ENCODE results near the gene STX4. TPM values are rescaled to one million over a fixed set of nuclear protein-coding genes. Genes with fewer than 3 reads are reported as not detected.

The STX4 gene
- polyA plus RNA-seq, 1 experiment: 43.7 TPM

DNA sequence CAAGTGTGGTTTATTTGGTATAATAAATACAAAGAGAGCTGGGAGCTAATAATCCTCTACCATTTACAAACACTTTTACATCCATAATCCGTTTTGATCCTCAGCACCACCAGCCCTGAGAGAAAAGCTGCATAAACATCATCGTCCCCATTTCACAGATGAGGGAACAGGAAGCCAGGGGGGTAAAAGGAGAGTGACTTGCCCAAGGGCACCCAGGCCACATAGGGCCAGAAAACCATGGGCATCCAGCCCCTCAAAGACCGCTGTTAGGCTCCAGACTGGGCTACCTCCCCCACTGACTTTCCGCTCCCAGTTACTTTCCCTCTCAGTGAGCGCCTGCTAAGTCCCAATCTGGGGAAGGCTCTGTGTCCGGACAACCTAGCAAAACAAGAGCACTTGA lies 29.6 kb upstream of the STX4 start:
- Histone ChIP-seq H3K27me3 (ENCODE audit: control insufficient read depth, insufficient read depth, low read length) (no peaks in the 10 kb centered on the region), H3K4me3 (ENCODE audit: low read depth, low read length) (no peak overlapping the region), H3K9me3 (ENCODE audit: control insufficient read depth, insufficient read depth, low read length) (peaks cover 2% of the 10 kb centered on the region; the same call in 1 of the 2 replicates), H3K27ac (ENCODE audit: low read depth, low read length) (no peak overlapping the region)
- CTCF ChIA-PET: interaction anchor here (1.2 kb wide), 1 partner anchor 19 kb away, joined by 4 read pairs; the partner anchor contains the start of gene HSD3B7
- POLR2A ChIA-PET: no interaction called here
- no peak for DNase-seq (ENCODE audit: low read depth, low spot score)
- TF ChIP-seq, protein P1, sequence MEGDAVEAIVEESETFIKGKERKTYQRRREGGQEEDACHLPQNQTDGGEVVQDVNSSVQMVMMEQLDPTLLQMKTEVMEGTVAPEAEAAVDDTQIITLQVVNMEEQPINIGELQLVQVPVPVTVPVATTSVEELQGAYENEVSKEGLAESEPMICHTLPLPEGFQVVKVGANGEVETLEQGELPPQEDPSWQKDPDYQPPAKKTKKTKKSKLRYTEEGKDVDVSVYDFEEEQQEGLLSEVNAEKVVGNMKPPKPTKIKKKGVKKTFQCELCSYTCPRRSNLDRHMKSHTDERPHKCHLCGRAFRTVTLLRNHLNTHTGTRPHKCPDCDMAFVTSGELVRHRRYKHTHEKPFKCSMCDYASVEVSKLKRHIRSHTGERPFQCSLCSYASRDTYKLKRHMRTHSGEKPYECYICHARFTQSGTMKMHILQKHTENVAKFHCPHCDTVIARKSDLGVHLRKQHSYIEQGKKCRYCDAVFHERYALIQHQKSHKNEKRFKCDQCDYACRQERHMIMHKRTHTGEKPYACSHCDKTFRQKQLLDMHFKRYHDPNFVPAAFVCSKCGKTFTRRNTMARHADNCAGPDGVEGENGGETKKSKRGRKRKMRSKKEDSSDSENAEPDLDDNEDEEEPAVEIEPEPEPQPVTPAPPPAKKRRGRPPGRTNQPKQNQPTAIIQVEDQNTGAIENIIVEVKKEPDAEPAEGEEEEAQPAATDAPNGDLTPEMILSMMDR (IDR thresholded peaks at IDR 0.05; ENCODE audit: low read depth, low read length): no peak

DNA sequence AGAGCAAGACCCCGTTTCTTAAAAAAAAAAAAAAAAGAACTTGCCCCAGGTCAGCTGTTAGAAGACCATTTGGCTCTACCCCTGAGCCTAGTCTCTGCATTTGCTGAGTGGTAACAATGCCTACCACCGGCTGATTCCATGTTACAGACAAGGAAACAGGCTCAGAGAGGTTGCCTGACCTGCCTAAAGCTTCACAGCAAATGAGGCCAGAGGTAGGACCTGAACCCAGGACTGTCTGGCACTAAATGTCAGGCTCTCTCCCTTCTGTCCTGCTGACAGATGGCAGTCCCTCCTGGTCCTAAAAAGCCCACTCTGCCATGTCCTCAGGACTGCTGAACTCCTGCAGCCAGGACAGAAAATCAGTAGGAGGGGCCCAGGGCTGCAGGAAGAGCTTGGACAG lies 28.7 kb upstream of the STX4 start:
- ChIA-PET POLR2A (no interaction called here), CTCF (interaction anchor here (1.2 kb wide), 1 partner anchor 20 kb away, joined by 4 read pairs; the partner anchor contains the start of gene HSD3B7)
- TF ChIP-seq, protein P1 (IDR thresholded peaks at IDR 0.05; ENCODE audit: low read depth, low read length): no peak
- Histone ChIP-seq H3K9me3 (ENCODE audit: control insufficient read depth, insufficient read depth, low read length) (peaks cover 2% of the 10 kb centered on the region; the same call in 1 of the 2 replicates), H3K4me3 (ENCODE audit: low read depth, low read length) (no peak overlapping the region), H3K27ac (ENCODE audit: low read depth, low read length) (no peak overlapping the region), H3K27me3 (ENCODE audit: control insufficient read depth, insufficient read depth, low read length) (no peaks in the 10 kb centered on the region)
- no peak for DNase-seq (ENCODE audit: low read depth, low spot score)

DNA sequence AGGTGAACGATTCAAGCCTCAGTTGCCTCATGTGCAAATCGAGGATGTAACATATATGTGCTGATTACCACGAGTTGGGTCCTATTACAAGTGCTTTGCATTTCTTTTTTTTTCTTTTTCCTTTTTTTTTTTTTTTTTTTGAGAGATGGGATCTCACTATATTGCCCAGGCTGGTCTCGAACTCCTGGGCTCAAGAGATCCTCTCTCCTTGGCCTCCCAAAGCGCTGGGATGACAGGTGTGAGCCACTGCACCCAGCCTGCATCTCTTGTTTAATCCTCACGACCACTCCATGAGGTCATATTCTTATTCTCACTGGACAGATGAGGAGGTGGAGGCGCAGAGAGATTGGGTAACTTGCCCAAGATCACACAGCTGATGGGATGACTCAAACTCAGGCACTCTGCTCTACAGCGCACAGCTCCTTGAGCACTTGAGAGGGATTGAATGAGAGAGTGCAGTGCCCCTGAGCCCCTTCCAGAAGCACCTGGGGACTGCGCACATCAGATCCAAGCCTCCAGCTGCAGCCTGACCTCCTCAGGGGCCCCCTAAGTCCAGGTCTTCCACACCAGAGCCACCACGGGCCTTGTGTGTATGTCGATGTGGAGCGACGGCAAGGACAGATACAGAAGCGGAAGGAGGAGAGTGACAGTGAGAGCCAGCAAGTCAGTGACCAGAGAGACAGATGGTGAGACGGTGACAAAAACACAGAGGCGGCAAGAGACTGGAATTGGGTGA lies 27.8 kb upstream of the STX4 start:
- no peak overlapping the region for H3K4me3 ChIP-seq (ENCODE audit: low read depth, low read length)
- DNase-seq (ENCODE audit: low read depth, low spot score): no peak
- peak overlapping the region; percentile 39 for H3K27ac ChIP-seq (ENCODE audit: low read depth, low read length)
- H3K27me3 ChIP-seq (ENCODE audit: control insufficient read depth, insufficient read depth, low read length): no peaks in the 10 kb centered on the region
- peaks cover 2% of the 10 kb centered on the region; the same call in 1 of the 2 replicates for H3K9me3 ChIP-seq (ENCODE audit: control insufficient read depth, insufficient read depth, low read length)
- CTCF ChIA-PET: no interaction called here
- TF ChIP-seq, protein P1 (IDR thresholded peaks at IDR 0.05; ENCODE audit: low read depth, low read length): no peak
- POLR2A ChIA-PET: no interaction called here

DNA sequence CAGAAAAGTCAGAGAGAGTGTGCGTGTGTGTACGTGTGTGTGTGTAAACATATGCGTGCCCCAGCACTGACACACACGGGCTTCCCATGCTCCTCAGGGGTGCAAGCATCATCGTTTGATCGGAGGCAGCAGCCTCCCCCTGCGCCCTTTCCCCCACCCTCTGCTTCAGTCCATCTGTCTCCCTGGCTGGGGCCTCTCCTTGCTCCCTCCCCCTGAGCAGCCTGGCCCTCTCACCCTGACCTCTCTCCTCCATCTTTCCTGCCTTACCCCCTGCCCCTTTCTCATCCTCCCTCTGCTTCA lies 27.3 kb upstream of the STX4 start:
- peak overlapping the region; percentile 39 for H3K27ac ChIP-seq (ENCODE audit: low read depth, low read length)
- POLR2A ChIA-PET: interaction anchor here (0.9 kb wide), 1 partner anchor 174 kb away, joined by 3 read pairs; the partner anchor contains the start of gene FUS

DNA sequence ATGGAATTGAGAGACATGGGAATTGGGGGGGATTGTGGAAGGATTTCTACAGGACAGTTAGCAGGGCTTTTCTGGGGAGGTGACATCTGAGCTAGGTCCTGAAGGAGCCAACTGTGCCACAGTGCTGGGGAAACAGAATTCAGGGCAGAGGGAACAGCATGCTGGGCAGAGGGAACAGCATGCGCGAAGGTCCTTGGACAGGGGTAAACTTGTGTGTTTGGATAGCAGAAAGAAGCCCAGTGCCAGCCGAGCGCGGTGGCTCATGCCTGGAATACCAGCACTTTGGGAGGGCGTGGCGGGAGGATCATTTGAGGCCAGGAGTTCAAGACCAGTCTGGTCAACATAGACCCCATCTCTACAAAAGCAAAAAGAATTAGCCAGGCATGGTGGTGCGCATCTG lies 26.8 kb upstream of the STX4 start:
- POLR2A ChIA-PET: interaction anchor here (0.9 kb wide), 1 partner anchor 173 kb away, joined by 3 read pairs; the partner anchor contains the start of gene FUS

More for the DNA sequence above, 27.3 kb upstream of the STX4 start:
- Histone ChIP-seq H3K9me3 (ENCODE audit: control insufficient read depth, insufficient read depth, low read length) (peaks cover 2% of the 10 kb centered on the region; the same call in 1 of the 2 replicates), H3K4me3 (ENCODE audit: low read depth, low read length) (no peak overlapping the region), H3K27me3 (ENCODE audit: control insufficient read depth, insufficient read depth, low read length) (no peaks in the 10 kb centered on the region)
- TF ChIP-seq, protein P1 (IDR thresholded peaks at IDR 0.05; ENCODE audit: low read depth, low read length): no peak
- CTCF ChIA-PET: no interaction called here
- no peak for DNase-seq (ENCODE audit: low read depth, low spot score)

More for the DNA sequence above, 26.8 kb upstream of the STX4 start:
- CTCF ChIA-PET: no interaction called here
- Histone ChIP-seq H3K9me3 (ENCODE audit: control insufficient read depth, insufficient read depth, low read length) (peaks cover 2% of the 10 kb centered on the region; the same call in 1 of the 2 replicates), H3K27ac (ENCODE audit: low read depth, low read length) (no peak overlapping the region), H3K4me3 (ENCODE audit: low read depth, low read length) (no peak overlapping the region), H3K27me3 (ENCODE audit: control insufficient read depth, insufficient read depth, low read length) (no peaks in the 10 kb centered on the region)
- no peak for DNase-seq (ENCODE audit: low read depth, low spot score)
- TF ChIP-seq, protein P1 (IDR thresholded peaks at IDR 0.05; ENCODE audit: low read depth, low read length): no peak

All from AG04450 (cell line).